Fibroblast of the aortic adventitia (primary cell): Measurements from ENCODE around the gene KIAA0319L. TPM values are rescaled to one million over a fixed set of nuclear protein-coding genes. Genes with fewer than 3 reads are reported as not detected.

Experiments used
- DNase-seq: peaks from one replicate; pipeline ENCODE4 v3.0.0-alpha.2; 2010; ENCODE audit warnings: low read depth
- H3K4me3 ChIP-seq: 2 replicates; pipeline ENCODE4 v1.5.1; 2011; ENCODE audit warnings: low read depth, mild to moderate bottlenecking, control low read depth, low read length, moderate library complexity
- CTCF ChIP-seq: IDR thresholded peaks from 2 replicates; pipeline ENCODE4 v1.5.1; 2011; ENCODE audit warnings: mild to moderate bottlenecking, low read length, control low read depth, inconsistent platforms; ENCODE audit not compliant: insufficient read depth
- total RNA-seq: library from RNA; depleted of rRNA; stranded (reverse); fragments of >200 nt; gene quantifications from 2 replicates; pipeline ENCODE4 v1.2.3, GENCODE V29; 2012; ENCODE audit warnings: low replicate concordance

Gene KIAA0319L
- total RNA-seq, 1 donor = 36.2 TPM

- no peak overlapping the region for H3K4me3 ChIP-seq
- peak; percentile 44 for DNase-seq
- TF ChIP-seq CTCF = no peak
These were observed 2.7 kb downstream of the KIAA0319L start for GRCh38 chr1:35554266-35555211.

GRCh38 chr1:35553851-35554250 is 3.4 kb downstream of the KIAA0319L start:
- H3K4me3 ChIP-seq = no peak overlapping the region
- no peak for DNase-seq
- no peak for TF ChIP-seq CTCF

GRCh38 chr1:35546614-35547013 is 10.6 kb downstream of the KIAA0319L start:
- no peak for DNase-seq
- TF ChIP-seq CTCF = no peak
- no peak overlapping the region for H3K4me3 ChIP-seq

- DNase-seq = peak; percentile 47
- TF ChIP-seq CTCF = no peak
- H3K4me3 ChIP-seq = no peak overlapping the region
These were observed 12.2 kb downstream of the KIAA0319L start for GRCh38 chr1:35544976-35545375.

GRCh38 chr1:35539824-35540261 is 17.4 kb downstream of the KIAA0319L start:
- H3K4me3 ChIP-seq = no peak overlapping the region
- TF ChIP-seq CTCF = no peak
- peak; percentile 85 for DNase-seq

- DNase-seq = peak; percentile 45
- TF ChIP-seq CTCF = no peak
- peak overlapping the region; percentile 13 for H3K4me3 ChIP-seq
These were observed 18.0 kb downstream of the KIAA0319L start for GRCh38 chr1:35539073-35539823.
